Neural cell (in vitro differentiated cells): ENCODE data around the gene SURF2.

Experiments
- CTCF ChIP-seq: fragments of 450-650 bp; IDR thresholded peaks from 2 replicates; pipeline ENCODE4 v1.5.1; 2014; ENCODE audit warnings: antibody characterized with exemption, mild to moderate bottlenecking, moderate library complexity; ENCODE audit not compliant: poor library complexity, severe bottlenecking
- EP300 ChIP-seq: fragments of 450-650 bp; conservative IDR thresholded peaks from 2 replicates; pipeline ENCODE4 v1.6.1; 2014; ENCODE audit warnings: antibody characterized with exemption, mild to moderate bottlenecking, moderate library complexity; ENCODE audit not compliant: poor library complexity, severe bottlenecking
- EZH2 ChIP-seq: fragments of 200-600, 300-800 bp; shearing (Covaris generic), sonication (generic); IDR thresholded peaks from 2 replicates; pipeline ENCODE4 v1.6.1; 2014; ENCODE audit warnings: antibody characterized with exemption, low read length, borderline replicate concordance, mild to moderate bottlenecking; ENCODE audit not compliant: insufficient read depth, poor library complexity, severe bottlenecking
- MXI1 ChIP-seq: fragments of 450-650 bp; conservative IDR thresholded peaks from 2 replicates; pipeline ENCODE4 v1.6.1; 2014; ENCODE audit warnings: antibody characterized with exemption, mild to moderate bottlenecking; ENCODE audit not compliant: poor library complexity, severe bottlenecking
- POLR2AphosphoS5 ChIP-seq: IDR thresholded peaks from 2 replicates; pipeline ENCODE4 v1.6.1; 2012
- RAD21 ChIP-seq: fragments of 450-650 bp; conservative IDR thresholded peaks from 2 replicates; pipeline ENCODE4 v1.6.1; 2014; ENCODE audit warnings: antibody characterized with exemption, mild to moderate bottlenecking, moderate library complexity
- REST ChIP-seq: IDR thresholded peaks from 2 replicates; pipeline ENCODE4 v1.6.1; 2012; ENCODE audit warnings: borderline replicate concordance
- SMC3 ChIP-seq: fragments of 450-650 bp; conservative IDR thresholded peaks from 2 replicates; pipeline ENCODE4 v1.6.1; 2014; ENCODE audit warnings: antibody characterized with exemption, mild to moderate bottlenecking, moderate library complexity; ENCODE audit not compliant: poor library complexity
- TAF1 ChIP-seq: IDR thresholded peaks from 2 replicates; pipeline ENCODE4 v1.6.1; 2012; ENCODE audit warnings: low read depth

GRCh38 chr9:133371261-133371711 lies 14.9 kb downstream of the SURF2 start:
- no peak for TF ChIP-seq SMC3
- TF ChIP-seq CTCF: no peak
- no peak for TF ChIP-seq RAD21
- no peak for TF ChIP-seq EZH2
- no peak for TF ChIP-seq REST
- no peak for TF ChIP-seq POLR2AphosphoS5
- TF ChIP-seq EP300: no peak
- TF ChIP-seq MXI1: no peak
- no peak for TF ChIP-seq TAF1
